ENCODE results near the gene CCDC92.
A peak's percentile ranks its signal among the peaks of the same experiment; 100 is the strongest.

Gene CCDC92

GRCh38 chr12:123987022-123987421 is 14.4 kb upstream of the CCDC92 start:
- TF ChIP-seq RAD21 (IDR thresholded peaks at IDR 0.05; ENCODE audit: low read depth) (no peak), FOXM1 (IDR thresholded peaks at IDR 0.05; ENCODE audit: borderline replicate concordance, low read depth) (no peak), EGR1 (IDR thresholded peaks at IDR 0.05) (no peak), TEAD4 (IDR thresholded peaks at IDR 0.05) (no peak), CEBPB (IDR thresholded peaks at IDR 0.05) (no peak), NFIC (IDR thresholded peaks at IDR 0.05) (no peak)

GRCh38 chr12:123986374-123986965 is 13.8 kb upstream of the CCDC92 start:
- TF ChIP-seq TEAD4 (IDR thresholded peaks at IDR 0.05) (no peak), EP300 (IDR thresholded peaks at IDR 0.05; ENCODE audit: borderline replicate concordance) (no peak), YY1 (IDR thresholded peaks at IDR 0.05; ENCODE audit: low read depth) (no peak), ZBTB7A (IDR thresholded peaks at IDR 0.05; ENCODE audit: low read depth) (no peak), RAD21 (IDR thresholded peaks at IDR 0.05; ENCODE audit: low read depth) (no peak), MAX (IDR thresholded peaks at IDR 0.05) (no peak), CREB1 (IDR thresholded peaks at IDR 0.05; ENCODE audit: low read depth) (no peak), TCF12 (IDR thresholded peaks at IDR 0.05; ENCODE audit: low read depth) (no peak), EGR1 (IDR thresholded peaks at IDR 0.05) (no peak), TAF1 (IDR thresholded peaks at IDR 0.05; ENCODE audit: low read depth) (no peak), USF1 (IDR thresholded peaks at IDR 0.05) (no peak), FOXM1 (IDR thresholded peaks at IDR 0.05; ENCODE audit: borderline replicate concordance, low read depth) (no peak), REST (IDR thresholded peaks at IDR 0.05; ENCODE audit: low read depth) (no peak), NFIC (IDR thresholded peaks at IDR 0.05) (no peak), CEBPB (IDR thresholded peaks at IDR 0.05) (no peak)

- no peak for TF ChIP-seq REST (IDR thresholded peaks at IDR 0.05; ENCODE audit: low read depth)
- no peak for TF ChIP-seq CREB1 (IDR thresholded peaks at IDR 0.05; ENCODE audit: low read depth)
- TF ChIP-seq TAF1 (IDR thresholded peaks at IDR 0.05; ENCODE audit: low read depth), result no peak
- TF ChIP-seq FOXM1 (IDR thresholded peaks at IDR 0.05; ENCODE audit: borderline replicate concordance, low read depth), result no peak
- TF ChIP-seq TEAD4 (IDR thresholded peaks at IDR 0.05), result no peak
- no peak for TF ChIP-seq NFIC (IDR thresholded peaks at IDR 0.05)
- TF ChIP-seq USF1 (IDR thresholded peaks at IDR 0.05), result no peak
- TF ChIP-seq RAD21 (IDR thresholded peaks at IDR 0.05; ENCODE audit: low read depth), result no peak
- TF ChIP-seq YY1 (IDR thresholded peaks at IDR 0.05; ENCODE audit: low read depth), result no peak
- no peak for TF ChIP-seq TCF12 (IDR thresholded peaks at IDR 0.05; ENCODE audit: low read depth)
- TF ChIP-seq ZBTB7A (IDR thresholded peaks at IDR 0.05; ENCODE audit: low read depth), result no peak
- TF ChIP-seq EGR1 (IDR thresholded peaks at IDR 0.05), result no peak
- TF ChIP-seq MAX (IDR thresholded peaks at IDR 0.05), result no peak
- TF ChIP-seq EP300 (IDR thresholded peaks at IDR 0.05; ENCODE audit: borderline replicate concordance), result no peak
- no peak for TF ChIP-seq CEBPB (IDR thresholded peaks at IDR 0.05)
Observed at GRCh38 chr12:123984903-123985302, 12.3 kb upstream of the CCDC92 start.

- peak; percentile 63 for TF ChIP-seq RAD21 (IDR thresholded peaks at IDR 0.05; ENCODE audit: low read depth)
- no peak for TF ChIP-seq USF1 (IDR thresholded peaks at IDR 0.05)
Observed at GRCh38 chr12:123983822-123984485, 11.3 kb upstream of the CCDC92 start.

- TF ChIP-seq YY1 (IDR thresholded peaks at IDR 0.05; ENCODE audit: low read depth), result no peak
- no peak for TF ChIP-seq EGR1 (IDR thresholded peaks at IDR 0.05)
- no peak for TF ChIP-seq RAD21 (IDR thresholded peaks at IDR 0.05; ENCODE audit: low read depth)
Observed at GRCh38 chr12:123982269-123982668, 9.6 kb upstream of the CCDC92 start.

GRCh38 chr12:123979566-123979965 is 6.9 kb upstream of the CCDC92 start:
- no peak for TF ChIP-seq RAD21 (IDR thresholded peaks at IDR 0.05; ENCODE audit: low read depth)
- no peak for TF ChIP-seq FOXM1 (IDR thresholded peaks at IDR 0.05; ENCODE audit: borderline replicate concordance, low read depth)
- TF ChIP-seq CREB1 (IDR thresholded peaks at IDR 0.05; ENCODE audit: low read depth), result no peak
- no peak for TF ChIP-seq EGR1 (IDR thresholded peaks at IDR 0.05)
- TF ChIP-seq CEBPB (IDR thresholded peaks at IDR 0.05), result no peak
- no peak for TF ChIP-seq YY1 (IDR thresholded peaks at IDR 0.05; ENCODE audit: low read depth)
- TF ChIP-seq REST (IDR thresholded peaks at IDR 0.05; ENCODE audit: low read depth), result no peak
- no peak for TF ChIP-seq USF1 (IDR thresholded peaks at IDR 0.05)
- no peak for TF ChIP-seq ZBTB7A (IDR thresholded peaks at IDR 0.05; ENCODE audit: low read depth)
